Panc1 (cell line): ENCODE results near the gene CFAP58. TPM values are rescaled to one million over a fixed set of nuclear protein-coding genes. Genes with fewer than 3 reads are reported as not detected.
A peak's percentile ranks its signal among the peaks of the same experiment; 100 is the strongest.

Source experiments
- ATAC-seq: fragments of 200-7000 bp; cut with Tn5 transposase; 2 replicates; pipeline ENCODE4 v1.9.1; 2020; ENCODE audit warnings: mild to moderate bottlenecking, moderate library complexity
- BruUV-seq: library from RNA; stranded (reverse); fragments of 400-500 nt; replicated peaks from 2 replicates; lab custom pipeline; 2021; lab: Mats Ljungman, UMichigan
- CTCF ChIA-PET: fragments of 300-600 bp; sonication (Branson Sonifier 250); formaldehyde crosslinking; loops from one replicate; lab custom pipeline; 2022; ENCODE audit warnings: antibody characterized with exemption; lab: Charles Lee
- POLR2A ChIA-PET: fragments of 300-600 bp; sonication (Branson Sonifier 250); formaldehyde crosslinking; loops from one replicate; lab custom pipeline; 2022; ENCODE audit warnings: antibody characterized with exemption; lab: Charles Lee
- DNase-seq: peaks from one replicate; pipeline ENCODE4 v3.0.0-alpha.2; 2010; ENCODE audit warnings: low read depth, low spot score
- H3K27ac ChIP-seq: 2 replicates; pipeline ENCODE4 v1.5.1; 2011; ENCODE audit warnings: mild to moderate bottlenecking, low read length, inconsistent platforms
- H3K27me3 ChIP-seq: fragments of 200-500 bp; sonication (Bioruptor generic); 2 replicates; pipeline ENCODE4 v1.6.0; 2014; ENCODE audit warnings: low read length, inconsistent platforms; ENCODE audit not compliant: control insufficient read depth, insufficient read depth
- H3K36me3 ChIP-seq: fragments of 200-500 bp; sonication (Bioruptor generic); 2 replicates; pipeline ENCODE4 v1.5.1; 2014; ENCODE audit warnings: inconsistent platforms, mild to moderate bottlenecking, low read length, moderate library complexity; ENCODE audit not compliant: control insufficient read depth, insufficient read depth
- H3K4me1 ChIP-seq: 2 replicates; pipeline ENCODE4 v1.5.1; 2011; ENCODE audit warnings: inconsistent platforms, mild to moderate bottlenecking, low read length, moderate library complexity; ENCODE audit not compliant: control insufficient read depth, insufficient read depth
- H3K4me3 ChIP-seq, 2 experiments: 2 replicates each; pipeline ENCODE4 v1.5.1; 2011 to 2012; ENCODE audit warnings: low read depth in 2 of 2, low read length in 2 of 2, mild to moderate bottlenecking in 2 of 2, inconsistent platforms in 1 of 2, moderate library complexity in 1 of 2
- H3K9me3 ChIP-seq: fragments of 200-500 bp; sonication (Bioruptor generic); 2 replicates; pipeline ENCODE4 v1.5.1; 2014; ENCODE audit warnings: low read depth, mild to moderate bottlenecking, inconsistent platforms, low read length, moderate library complexity; ENCODE audit not compliant: control insufficient read depth, insufficient read depth
- POLR2AphosphoS5 ChIP-seq: IDR thresholded peaks from 2 replicates; pipeline ENCODE4 v1.6.1; 2012; ENCODE audit warnings: mild to moderate bottlenecking, low read depth, low read length, moderate library complexity
- SIN3A ChIP-seq: IDR thresholded peaks from 2 replicates; pipeline ENCODE4 v1.6.1; 2012; ENCODE audit warnings: low read depth, mild to moderate bottlenecking, low read length, moderate library complexity, borderline replicate concordance; ENCODE audit not compliant: insufficient read depth
- TCF7L2 ChIP-seq: IDR thresholded peaks from 2 replicates; pipeline ENCODE4 v1.6.1; 2011; ENCODE audit warnings: mild to moderate bottlenecking, low read depth, low read length, inconsistent platforms
- in situ Hi-C: cut with HindIII; loops from 2 replicates; pipeline ENCODE4 v1.10.0; 2016; ENCODE audit warnings: low sequenced_read_pairs, low pct_unique_long_range_greater_than_20kb
- intact Hi-C: fragments of 100-400 bp; cut with micrococcal nuclease; formaldehyde crosslinking; loops from one replicate; pipeline ENCODE4 v1.10.0; 2022; ENCODE audit not compliant: unreplicated experiment
- total RNA-seq: library from RNA; stranded (reverse); gene quantifications from one replicate; pipeline ENCODE4 v1.2.1, GENCODE V29; 2021; ENCODE audit not compliant: unreplicated experiment
- TF ChIP-seq, protein P1 (sequence below): fragments of 450-650 bp; IDR thresholded peaks from 2 replicates; pipeline ENCODE4 v1.5.1; 2017; ENCODE audit warnings: mild to moderate bottlenecking
- TF ChIP-seq, protein P2 (sequence below), 2 experiments: IDR thresholded peaks; 2 replicates each; pipeline ENCODE4 v1.6.1; 2011 to 2012; ENCODE audit warnings: low read depth in 2 of 2, control low read depth in 1 of 2, low read length in 1 of 2, mild to moderate bottlenecking in 1 of 2, moderate library complexity in 1 of 2; ENCODE audit not compliant: insufficient read depth in 1 of 2

Gene CFAP58
- total RNA-seq, 1 experiment from 2014 or later, result 2.0 TPM

GRCh38 chr10:104344219-104344618 is 9.4 kb upstream of the CFAP58 start:
- POLR2A ChIA-PET, result no interaction called here
- H3K4me1 ChIP-seq, result peaks cover 30% of the 10 kb centered on the region
- ATAC-seq, result no peak
- TF ChIP-seq TCF7L2, result no peak
- TF ChIP-seq POLR2AphosphoS5, result no peak
- TF ChIP-seq, protein P1, sequence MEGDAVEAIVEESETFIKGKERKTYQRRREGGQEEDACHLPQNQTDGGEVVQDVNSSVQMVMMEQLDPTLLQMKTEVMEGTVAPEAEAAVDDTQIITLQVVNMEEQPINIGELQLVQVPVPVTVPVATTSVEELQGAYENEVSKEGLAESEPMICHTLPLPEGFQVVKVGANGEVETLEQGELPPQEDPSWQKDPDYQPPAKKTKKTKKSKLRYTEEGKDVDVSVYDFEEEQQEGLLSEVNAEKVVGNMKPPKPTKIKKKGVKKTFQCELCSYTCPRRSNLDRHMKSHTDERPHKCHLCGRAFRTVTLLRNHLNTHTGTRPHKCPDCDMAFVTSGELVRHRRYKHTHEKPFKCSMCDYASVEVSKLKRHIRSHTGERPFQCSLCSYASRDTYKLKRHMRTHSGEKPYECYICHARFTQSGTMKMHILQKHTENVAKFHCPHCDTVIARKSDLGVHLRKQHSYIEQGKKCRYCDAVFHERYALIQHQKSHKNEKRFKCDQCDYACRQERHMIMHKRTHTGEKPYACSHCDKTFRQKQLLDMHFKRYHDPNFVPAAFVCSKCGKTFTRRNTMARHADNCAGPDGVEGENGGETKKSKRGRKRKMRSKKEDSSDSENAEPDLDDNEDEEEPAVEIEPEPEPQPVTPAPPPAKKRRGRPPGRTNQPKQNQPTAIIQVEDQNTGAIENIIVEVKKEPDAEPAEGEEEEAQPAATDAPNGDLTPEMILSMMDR, result no peak
- no peak for TF ChIP-seq SIN3A
- TF ChIP-seq, protein P2, sequence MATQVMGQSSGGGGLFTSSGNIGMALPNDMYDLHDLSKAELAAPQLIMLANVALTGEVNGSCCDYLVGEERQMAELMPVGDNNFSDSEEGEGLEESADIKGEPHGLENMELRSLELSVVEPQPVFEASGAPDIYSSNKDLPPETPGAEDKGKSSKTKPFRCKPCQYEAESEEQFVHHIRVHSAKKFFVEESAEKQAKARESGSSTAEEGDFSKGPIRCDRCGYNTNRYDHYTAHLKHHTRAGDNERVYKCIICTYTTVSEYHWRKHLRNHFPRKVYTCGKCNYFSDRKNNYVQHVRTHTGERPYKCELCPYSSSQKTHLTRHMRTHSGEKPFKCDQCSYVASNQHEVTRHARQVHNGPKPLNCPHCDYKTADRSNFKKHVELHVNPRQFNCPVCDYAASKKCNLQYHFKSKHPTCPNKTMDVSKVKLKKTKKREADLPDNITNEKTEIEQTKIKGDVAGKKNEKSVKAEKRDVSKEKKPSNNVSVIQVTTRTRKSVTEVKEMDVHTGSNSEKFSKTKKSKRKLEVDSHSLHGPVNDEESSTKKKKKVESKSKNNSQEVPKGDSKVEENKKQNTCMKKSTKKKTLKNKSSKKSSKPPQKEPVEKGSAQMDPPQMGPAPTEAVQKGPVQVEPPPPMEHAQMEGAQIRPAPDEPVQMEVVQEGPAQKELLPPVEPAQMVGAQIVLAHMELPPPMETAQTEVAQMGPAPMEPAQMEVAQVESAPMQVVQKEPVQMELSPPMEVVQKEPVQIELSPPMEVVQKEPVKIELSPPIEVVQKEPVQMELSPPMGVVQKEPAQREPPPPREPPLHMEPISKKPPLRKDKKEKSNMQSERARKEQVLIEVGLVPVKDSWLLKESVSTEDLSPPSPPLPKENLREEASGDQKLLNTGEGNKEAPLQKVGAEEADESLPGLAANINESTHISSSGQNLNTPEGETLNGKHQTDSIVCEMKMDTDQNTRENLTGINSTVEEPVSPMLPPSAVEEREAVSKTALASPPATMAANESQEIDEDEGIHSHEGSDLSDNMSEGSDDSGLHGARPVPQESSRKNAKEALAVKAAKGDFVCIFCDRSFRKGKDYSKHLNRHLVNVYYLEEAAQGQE (IDR thresholded peaks at IDR 0.05; ENCODE audit: insufficient read depth in 1 of 2, low read depth in 2 of 2, low read length in 1 of 2), result no peak
- H3K4me3 ChIP-seq, result no peak overlapping the region
- no TSS peak for BruUV-seq
- in situ Hi-C loops (no loop called here), intact Hi-C loops (no loop called here)
- no peaks in the 10 kb centered on the region for H3K9me3 ChIP-seq
- H3K36me3 ChIP-seq, result no peaks in the 10 kb centered on the region
- DNase-seq, result no peak
- no peak overlapping the region for H3K27ac ChIP-seq
- CTCF ChIA-PET, result no interaction called here
- H3K27me3 ChIP-seq, result no peaks in the 10 kb centered on the region

DNA sequence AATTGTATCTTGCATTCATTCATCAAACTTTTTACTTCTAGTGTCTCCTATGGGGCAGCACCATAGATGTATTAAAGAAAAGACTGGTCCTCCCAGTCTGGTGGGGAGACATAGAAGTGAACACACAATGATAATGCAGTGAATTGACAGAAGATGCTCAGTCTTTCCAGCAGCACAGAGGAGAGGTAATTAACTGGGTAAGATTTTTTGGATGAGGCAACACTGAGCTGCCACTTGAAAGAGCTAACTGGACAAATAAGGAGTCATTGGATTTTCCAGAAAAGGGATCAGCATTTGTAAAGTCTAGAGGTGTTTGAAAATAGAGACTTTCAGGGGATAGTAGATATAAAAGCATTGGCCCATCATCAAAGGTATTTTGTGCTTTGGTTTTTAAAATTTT is 8.1 kb upstream of the CFAP58 start:
- TF ChIP-seq TCF7L2 (no peak), POLR2AphosphoS5 (no peak), SIN3A (no peak)
- TF ChIP-seq, protein P1, result no peak
- TF ChIP-seq, protein P2 (IDR thresholded peaks at IDR 0.05; ENCODE audit: insufficient read depth in 1 of 2, low read depth in 2 of 2, low read length in 1 of 2), result no peak
- ATAC-seq (no peak), DNase-seq (no peak)
- Histone ChIP-seq H3K27me3 (no peaks in the 10 kb centered on the region), H3K36me3 (no peaks in the 10 kb centered on the region), H3K4me1 (peaks cover 26% of the 10 kb centered on the region), H3K9me3 (no peaks in the 10 kb centered on the region), H3K4me3 (no peak overlapping the region), H3K27ac (peak overlapping the region; percentile 48; the same call in 1 of the 2 replicates)
- intact Hi-C loops, result no loop called here
- ChIA-PET CTCF (interaction anchor here (1.5 kb wide), 1 partner anchor 71 kb away, joined by 4 read pairs; no protein-coding TSS in a partner anchor), POLR2A (no interaction called here)
- in situ Hi-C loops, result no loop called here
- BruUV-seq, result no TSS peak
